GM13977 (cell line): ENCODE measurements around the gene DPEP2.

Source experiments
- DNase-seq: peaks from one replicate; pipeline ENCODE4 v3.0.0; 2012; ENCODE audit warnings: low spot score
- CTCF ChIP-seq: IDR thresholded peaks from 2 replicates; pipeline ENCODE4 v1.5.1; 2012; ENCODE audit warnings: mild to moderate bottlenecking, control low read depth; ENCODE audit not compliant: insufficient read depth; ENCODE audit errors: extremely low read depth, missing control alignments
- in situ Hi-C: fragments of 300-500 bp; cut with MboI; formaldehyde crosslinking; loops from one replicate; pipeline ENCODE4 v1.12.0; 2022; ENCODE audit warnings: low sequenced_read_pairs, low pct_unique_long_range_greater_than_20kb, mixed read lengths, inconsistent platforms; ENCODE audit not compliant: unreplicated experiment

The DPEP2 gene

GRCh38 chr16:67986949-67987348, 12.3 kb downstream of the DPEP2 start:
- DNase-seq, result peak; percentile 2
- TF ChIP-seq CTCF, result no peak
- in situ Hi-C loops, result no loop called here

GRCh38 chr16:67982011-67982696, 17.1 kb downstream of the DPEP2 start:
- TF ChIP-seq CTCF, result no peak
- in situ Hi-C loops, result no loop called here
- no peak for DNase-seq

- TF ChIP-seq CTCF, result peak; percentile 24
- no peak for DNase-seq
- in situ Hi-C loops, result no loop called here
Measured at GRCh38 chr16:67979955-67980678, 19.2 kb downstream of the DPEP2 start, which contains the start of gene DPEP3. Gene DPEP3, minus strand, starts transcription at chr16:67980499. Its CDS starts 119 bp downstream, at chr16:67980380.

- TF ChIP-seq CTCF, result no peak
- DNase-seq, result no peak
- in situ Hi-C loops, result no loop called here
Measured at GRCh38 chr16:67977469-67978227, 21.6 kb downstream of the DPEP2 start.

GRCh38 chr16:67977005-67977404, 22.3 kb downstream of the DPEP2 start:
- in situ Hi-C loops, result no loop called here
- TF ChIP-seq CTCF, result no peak
- DNase-seq, result no peak

GRCh38 chr16:67976205-67976604, 23.1 kb downstream of the DPEP2 start:
- no peak for DNase-seq
- in situ Hi-C loops, result no loop called here

More at GRCh38 chr16:67976205-67976604, 23.1 kb downstream of the DPEP2 start:
- TF ChIP-seq CTCF, result no peak
